Erythroblast (primary cell): ENCODE data around the gene FNDC7.

ENCODE experiments used
- GATA1 ChIP-seq: IDR thresholded peaks from 2 replicates; pipeline ENCODE4 v1.6.1; 2011; ENCODE audit warnings: low read depth, mild to moderate bottlenecking, control low read depth, low read length, moderate library complexity
- POLR2A ChIP-seq: IDR thresholded peaks from 2 replicates; pipeline ENCODE4 v1.6.1; 2011; ENCODE audit warnings: mild to moderate bottlenecking, low read length

- TF ChIP-seq POLR2A (no peak), GATA1 (no peak)
Measured at GRCh38 chr1:108695535-108695934, 17.2 kb upstream of the FNDC7 start.
